GM18502 (cell line): ENCODE data around the gene C5AR2.
"Not testable (repeated sequence)": the region's sequence is repeated elsewhere in the genome, so short reads cannot be mapped to it uniquely, and the experiment has no call there.

ENCODE experiments used
- ATAC-seq: cut with Tn5 transposase; IDR thresholded peaks from one replicate; pipeline ENCODE4 v1.9.1; 2021; ENCODE audit warnings: mild to moderate bottlenecking; ENCODE audit not compliant: unreplicated experiment, poor library complexity

C5AR2 gene

DNA sequence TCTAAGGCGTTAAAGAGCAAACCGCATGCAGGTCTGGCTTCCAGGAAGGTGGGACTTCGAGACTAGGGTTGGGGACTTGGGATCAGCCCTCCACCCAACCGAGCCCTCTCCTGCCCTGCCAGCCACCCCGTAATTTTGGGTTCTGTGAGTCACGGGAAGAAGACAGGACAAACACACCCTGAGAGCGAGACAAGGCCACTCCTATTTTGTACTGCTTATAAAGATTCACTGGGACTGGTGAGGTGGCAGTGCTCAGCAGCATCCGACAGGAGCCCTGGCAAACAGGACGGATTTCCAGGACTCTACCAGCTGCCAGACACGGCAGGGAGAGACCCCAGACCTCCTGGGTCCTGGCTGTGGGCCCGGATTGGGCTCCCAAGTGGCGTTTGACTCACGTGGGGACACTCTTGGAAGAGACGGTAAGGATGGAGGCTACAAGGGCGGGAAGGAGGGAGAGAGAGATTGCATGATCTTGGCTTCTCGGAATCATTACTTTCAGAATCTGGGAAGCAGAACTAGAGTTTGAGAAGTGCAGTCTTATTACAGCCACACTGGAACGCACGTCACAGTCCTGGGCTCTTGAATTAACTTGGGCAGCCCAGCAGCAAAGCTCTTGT, at the start of gene C5AR2:
TSS of gene C5AR2 (plus strand) at position 245 of the 617 bp plus-strand sequence. CDS start 8,625 bp downstream, outside the sequence.
- no peak for ATAC-seq

DNA sequence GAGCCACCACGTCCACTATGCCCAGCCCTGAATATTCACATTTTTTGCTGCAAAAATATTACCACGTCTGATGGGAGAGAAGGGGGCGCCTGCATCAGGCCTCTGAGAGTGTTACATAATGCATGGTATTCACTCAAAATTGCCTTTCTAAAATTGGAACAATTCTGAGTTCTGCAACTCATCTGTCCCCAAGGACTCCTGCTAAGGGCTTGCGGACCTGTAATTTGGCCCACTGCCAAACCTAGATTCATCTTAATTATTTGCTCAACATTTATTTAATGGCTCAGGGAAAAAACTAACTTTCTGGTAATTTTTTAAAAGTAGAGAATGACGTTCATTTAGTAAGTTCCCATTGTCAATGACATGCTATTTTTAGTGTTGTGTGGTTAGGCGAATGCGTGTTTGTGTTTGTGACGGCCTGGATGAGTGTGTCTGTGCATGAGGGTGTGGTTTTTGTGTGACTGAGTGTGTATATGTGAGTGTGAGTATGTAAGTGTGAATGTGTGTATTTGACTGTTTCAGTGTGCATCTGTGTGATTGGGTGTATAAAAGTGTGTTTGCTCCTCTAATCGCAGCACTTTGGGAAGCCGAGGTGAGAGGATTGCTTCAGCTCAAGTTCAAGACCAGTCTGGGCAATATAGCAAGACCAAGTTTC, 48.4 kb upstream of the C5AR2 start:
- no peak for ATAC-seq

DNA sequence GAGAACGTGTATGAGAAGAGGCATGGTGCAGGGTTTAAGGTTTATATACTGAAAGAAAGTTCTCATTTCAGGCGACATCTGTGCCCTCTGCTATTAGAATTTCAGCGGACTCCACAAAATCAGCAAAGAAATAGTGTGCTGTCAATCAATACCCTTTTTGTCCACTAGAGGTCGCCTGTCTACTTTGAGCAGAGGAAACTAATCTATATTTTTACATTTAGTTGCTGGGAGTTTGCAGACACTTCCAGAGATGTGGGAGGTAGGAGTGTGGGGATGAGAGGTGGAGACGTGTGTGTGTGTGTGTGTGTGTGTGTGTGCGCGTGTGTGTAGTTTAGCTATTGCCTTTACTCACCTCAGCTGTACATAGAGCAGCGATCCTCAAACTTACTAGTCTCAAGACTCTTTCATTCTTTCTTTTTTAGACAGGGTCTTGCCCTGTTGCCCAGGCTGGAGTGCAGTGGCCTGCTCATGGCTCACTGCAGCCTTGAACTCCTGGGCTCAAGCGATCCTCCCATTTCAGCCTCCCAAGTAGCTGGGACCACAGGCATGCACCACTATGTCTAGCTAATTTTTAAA, 47.6 kb upstream of the C5AR2 start:
- no peak for ATAC-seq

DNA sequence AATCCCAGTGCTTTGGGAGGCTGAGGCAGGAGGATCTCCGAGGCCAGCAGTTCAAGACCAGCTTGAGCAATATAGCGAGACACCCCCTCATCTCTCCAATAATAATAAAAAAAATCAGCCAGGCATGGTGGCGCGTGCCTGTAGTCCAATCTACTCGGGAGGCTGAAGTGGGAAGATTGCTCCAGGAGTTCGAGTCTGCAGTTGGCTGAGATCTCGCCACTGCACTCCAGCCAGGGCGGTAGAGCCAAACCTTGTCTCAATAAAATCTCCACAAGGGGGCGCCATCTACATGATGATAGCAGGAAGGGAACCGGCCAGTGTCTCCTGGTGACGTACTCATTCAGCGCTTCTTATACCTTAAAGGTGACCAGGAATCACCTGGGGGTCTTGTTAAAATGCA, 35.9 kb upstream of the C5AR2 start:
- no peak for ATAC-seq

DNA sequence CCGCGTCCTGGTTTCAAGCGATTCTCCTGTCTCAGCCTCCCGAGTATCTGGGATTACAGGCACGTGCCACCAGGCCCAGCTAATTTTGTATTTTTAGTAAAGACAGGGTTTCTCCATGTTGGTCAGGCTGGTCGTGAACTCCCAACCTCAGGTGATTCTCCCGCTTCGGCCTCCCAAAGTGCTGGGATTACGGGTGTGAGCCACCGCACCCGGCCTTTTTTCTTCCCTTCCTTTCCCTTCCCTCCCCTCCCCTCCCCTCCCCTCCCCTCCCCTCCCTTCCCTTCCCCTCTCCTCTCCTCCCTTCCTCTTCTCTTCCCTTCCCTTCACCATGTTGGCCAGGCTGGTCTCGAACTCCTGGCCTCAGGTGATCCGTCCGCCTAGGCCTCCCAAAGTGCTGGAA, 31.1 kb upstream of the C5AR2 start:
- ATAC-seq, result not testable (repeated sequence)

DNA sequence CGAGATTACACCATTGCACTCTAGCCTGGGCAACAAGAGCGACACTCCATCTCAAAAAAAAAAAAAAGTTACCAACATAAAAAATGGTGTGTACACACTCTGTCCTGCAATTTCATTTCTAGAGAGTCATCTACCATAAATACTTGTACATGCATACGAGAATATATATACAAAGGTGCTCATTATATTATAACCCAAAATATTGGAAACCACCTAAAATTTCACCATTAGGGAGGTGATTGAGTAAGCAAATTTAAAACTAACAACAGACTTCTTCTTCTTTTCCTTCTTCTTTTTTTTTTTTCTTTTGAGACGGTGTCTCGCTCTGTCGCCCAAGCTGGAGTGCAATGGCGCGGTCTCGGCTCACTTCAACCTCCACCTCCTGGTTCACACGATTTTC, 29.7 kb upstream of the C5AR2 start:
- no peak for ATAC-seq

DNA sequence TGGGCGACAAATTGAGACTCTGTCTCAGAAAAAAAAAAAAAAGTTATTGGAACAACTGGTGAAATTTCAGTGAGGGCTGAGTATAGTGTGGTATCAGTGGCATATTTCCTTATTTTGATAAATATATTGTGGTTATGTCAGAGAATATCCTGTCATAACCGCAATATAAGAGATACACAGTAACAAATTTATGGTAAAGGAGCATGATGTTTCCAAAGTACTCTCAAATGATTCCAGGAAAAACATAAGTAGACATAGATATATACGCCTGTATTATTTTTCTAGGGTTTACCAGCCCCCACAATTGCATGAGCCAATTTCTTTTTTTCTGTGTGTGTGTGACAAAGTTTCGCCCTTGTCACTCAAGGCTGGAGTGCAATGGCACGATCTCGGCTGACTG, 28.0 kb upstream of the C5AR2 start:
- ATAC-seq, result no peak

DNA sequence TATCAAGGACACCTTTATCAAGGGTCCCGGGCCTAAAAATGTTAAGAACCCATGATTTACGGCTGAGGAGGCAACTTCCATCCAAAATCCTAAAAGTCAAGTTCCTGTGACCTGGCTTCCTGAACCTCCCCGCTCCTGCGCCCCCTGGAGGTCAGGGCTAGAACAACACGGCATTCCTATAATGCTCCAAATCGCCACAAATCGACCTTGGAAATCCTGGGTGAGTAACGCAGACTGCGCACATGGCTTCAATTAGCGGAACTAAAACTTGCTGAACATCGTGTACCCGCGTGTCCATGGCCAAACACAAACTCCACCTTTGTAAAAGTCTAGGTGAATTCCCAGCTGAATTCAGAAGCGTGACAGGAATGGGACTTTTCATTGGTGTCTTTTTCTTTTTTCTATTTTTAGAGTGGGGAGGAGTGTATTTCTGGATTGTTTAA, 26.6 kb upstream of the C5AR2 start:
- ATAC-seq, result no peak

DNA sequence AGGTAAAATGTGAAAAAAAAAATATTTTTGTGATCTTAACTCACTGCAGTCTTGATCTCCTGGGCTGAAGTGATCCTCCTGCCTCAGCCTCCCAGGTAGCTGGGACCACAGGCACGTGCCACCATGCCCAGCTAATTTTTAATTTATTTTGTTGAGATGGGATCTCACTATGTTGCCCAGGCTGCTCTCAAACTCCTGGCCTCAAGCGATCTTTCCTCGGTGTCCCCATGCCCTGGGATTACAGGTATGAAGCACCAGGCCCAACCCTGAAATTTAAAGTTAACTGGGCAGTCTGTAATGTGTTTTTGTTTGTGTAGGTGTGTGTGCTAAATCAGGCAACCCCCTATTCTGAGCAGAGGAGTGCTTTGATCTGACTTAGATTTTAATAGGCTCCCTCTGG, 25.7 kb upstream of the C5AR2 start:
- ATAC-seq, result no peak

DNA sequence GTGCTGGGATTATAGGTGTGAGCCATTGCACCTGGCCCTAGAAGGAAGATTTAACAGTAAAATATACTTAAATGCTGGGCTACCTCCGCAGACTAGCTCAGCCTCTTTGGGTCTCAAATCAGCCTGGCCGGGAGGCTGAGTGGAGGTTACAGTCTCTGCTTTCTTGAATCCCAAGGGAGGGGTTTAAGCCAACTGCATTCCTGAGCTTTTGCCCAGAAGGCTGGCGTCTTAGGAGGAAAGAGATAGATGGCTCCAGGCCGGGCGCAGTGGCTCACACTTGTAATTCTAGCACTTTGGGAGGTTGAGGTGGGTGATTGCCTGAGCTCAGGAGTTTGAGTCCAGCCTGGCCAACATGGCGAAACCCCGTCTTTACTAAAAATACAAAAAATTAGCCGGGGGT, 22.9 kb upstream of the C5AR2 start:
- ATAC-seq, result no peak

DNA sequence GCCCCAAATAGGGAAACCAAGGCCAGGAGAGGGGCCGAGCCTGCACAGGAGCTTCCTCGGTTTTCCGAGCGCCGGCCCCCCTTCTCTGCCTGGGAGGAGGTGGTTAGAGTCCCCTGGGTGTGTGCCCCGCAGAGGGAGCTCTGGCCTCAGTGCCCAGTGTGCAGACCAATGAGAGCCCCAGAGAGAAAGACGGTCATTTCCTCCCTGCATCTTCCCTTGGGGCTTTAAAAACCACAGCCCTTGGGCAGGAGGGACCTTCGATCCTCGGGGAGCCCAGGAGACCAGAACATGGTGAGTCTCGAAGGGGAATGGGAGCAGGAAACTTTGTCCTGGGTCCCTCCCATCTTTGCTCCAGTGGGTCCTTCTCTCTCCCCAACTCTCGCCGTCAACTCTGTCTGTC, 22.4 kb upstream of the C5AR2 start, which contains the start of gene C5AR1:
TSS of gene C5AR1 (plus strand) at position 254 of the 400 bp plus-strand sequence. CDS start at position 289, 35 bp downstream.
- ATAC-seq, result no peak

DNA sequence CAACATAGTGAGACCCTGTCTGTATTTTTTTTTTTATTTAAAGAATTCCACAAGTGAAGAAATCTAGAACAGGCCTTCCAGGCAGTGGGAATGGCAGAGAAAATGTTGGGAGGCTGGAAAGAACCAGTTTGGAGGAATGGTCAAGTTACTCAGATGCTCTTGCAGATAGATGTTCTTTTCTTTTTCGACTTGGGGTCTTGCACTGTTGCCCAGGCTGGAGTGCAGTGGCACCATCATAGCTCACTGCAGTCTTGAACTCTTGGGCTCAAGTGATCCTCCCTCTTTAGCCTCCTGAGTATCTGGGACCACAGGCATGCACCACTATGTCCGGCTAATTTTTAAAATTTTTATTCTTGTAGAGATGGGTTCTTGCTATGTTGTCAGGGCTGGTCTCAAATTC, 21.7 kb upstream of the C5AR2 start:
- ATAC-seq, result no peak

DNA sequence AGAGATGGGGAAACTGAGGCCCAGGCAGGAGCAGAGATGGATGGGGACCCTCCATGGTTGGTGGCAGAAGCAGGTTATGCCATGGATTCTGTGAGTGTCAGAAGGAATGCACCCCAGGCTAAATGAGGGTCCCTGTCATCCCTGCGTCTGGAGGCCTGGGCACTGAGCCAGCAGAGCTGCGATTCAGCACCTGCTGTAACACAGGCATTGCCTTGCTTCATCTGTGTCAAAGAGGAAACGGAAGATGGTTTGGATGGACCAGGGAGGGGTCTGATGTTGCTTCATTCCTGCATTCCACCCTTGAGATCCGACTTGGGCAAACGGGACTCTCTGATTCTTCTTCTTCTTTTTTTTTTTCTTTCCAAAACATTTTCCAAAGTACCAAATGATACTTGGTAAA, 21.2 kb upstream of the C5AR2 start:
- ATAC-seq, result no peak

DNA sequence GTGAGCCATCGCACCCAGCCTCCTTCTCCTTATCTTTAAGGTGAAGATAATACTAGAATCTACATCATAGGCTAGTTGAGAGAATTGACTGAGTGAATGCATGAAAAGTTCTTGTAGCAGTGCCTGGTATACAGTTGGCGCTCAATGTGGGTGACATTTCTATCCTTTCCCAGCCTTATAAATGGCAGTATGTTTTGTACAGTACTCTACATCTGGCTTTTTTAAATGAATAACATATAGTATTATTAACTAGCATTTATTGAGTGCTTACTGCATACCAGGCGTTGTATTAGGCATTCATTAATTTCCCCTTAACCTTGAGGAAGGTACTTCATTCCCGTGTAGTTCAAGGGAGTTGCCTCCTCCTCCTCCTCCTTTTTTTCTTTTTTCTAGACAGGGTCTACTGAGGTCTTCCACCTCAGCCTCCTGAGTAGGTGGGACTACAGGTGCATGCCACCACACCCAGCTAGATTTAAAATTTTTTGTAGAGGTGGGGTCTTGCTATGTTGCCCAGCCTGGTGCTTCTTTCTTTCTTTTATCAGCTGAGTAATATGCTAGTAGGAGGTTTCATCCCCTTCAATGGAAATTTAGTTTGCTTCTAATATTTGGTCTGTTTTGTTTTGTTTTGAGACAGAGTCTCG, 19.5 kb upstream of the C5AR2 start:
- no peak for ATAC-seq

DNA sequence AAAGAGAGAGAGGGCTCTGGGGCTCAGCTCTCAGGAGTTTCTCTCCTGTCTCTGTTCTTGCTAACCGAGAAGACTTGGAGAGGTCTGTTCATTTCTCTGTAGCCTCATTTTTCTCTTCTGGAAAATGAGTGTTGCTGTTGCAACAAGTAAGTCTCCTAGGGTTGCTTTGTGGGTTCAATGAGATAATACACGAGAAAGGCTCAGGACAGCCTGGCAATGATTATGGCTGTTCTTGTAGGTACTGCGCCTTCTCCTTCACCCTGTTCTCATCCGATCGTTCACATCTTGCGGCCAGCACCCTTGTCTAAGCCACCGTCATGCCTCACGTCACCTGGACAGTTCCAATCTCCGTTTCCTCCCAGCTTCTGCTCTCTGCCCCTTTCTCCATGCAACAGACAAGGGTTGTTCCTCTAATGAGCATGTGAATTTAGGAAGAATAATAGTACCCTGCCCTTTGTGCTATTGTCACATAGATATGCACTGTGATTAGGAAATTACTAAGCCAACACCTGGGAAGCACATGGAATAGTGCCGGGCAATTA, 18.1 kb upstream of the C5AR2 start:
- no peak for ATAC-seq

DNA sequence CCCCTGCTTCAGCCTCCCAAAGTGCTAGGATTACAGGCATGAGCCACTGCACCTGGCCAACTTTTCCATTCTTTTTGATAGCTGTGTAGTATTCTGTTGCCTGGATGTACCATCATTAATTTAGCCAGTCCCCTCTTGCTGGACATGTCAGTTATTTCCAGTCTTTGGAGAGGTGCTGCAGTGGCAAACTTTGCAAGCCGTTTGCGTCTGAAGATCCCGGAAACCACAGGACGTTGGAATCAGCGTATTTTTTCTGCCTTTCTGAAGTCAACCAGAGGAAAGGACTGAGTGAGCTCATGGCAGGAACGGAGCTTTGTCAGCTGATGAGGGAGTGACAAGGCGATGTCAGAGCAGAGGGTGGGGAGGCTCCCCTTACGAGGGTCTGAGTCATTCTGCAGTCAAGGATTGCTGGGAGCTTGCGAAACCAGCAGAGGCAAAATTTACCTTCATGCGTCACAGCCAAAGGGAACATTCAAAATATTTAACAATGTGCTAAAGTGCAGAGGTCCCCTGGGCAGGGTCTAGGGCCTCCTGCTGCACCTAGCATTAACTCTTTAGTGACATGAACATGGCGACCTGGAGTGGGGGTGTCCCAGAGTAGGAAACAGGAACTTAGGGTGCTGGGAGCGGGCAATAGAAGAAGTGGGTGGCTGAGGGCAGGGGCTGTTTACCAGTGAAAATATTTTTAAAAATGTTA, 16.7 kb upstream of the C5AR2 start:
- ATAC-seq, result no peak

DNA sequence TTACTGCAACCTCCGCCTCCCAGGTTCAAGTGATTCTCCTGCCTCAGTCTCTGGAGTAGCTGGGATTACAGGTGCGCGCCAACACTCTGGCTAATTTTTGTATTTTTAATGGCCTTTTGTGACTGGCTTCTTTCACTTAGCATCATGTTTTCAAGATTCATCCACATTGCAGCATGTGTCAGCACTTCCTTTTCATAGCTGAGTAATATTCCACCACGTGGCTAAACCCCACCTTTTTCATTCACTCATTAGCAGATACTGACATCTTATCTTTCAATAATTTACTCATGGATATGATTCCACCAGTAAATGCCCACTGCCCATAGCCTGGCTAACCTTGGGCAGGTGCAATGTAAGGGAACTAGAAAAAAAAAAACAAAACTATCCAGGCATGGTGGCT, 15.5 kb upstream of the C5AR2 start:
- ATAC-seq, result no peak

DNA sequence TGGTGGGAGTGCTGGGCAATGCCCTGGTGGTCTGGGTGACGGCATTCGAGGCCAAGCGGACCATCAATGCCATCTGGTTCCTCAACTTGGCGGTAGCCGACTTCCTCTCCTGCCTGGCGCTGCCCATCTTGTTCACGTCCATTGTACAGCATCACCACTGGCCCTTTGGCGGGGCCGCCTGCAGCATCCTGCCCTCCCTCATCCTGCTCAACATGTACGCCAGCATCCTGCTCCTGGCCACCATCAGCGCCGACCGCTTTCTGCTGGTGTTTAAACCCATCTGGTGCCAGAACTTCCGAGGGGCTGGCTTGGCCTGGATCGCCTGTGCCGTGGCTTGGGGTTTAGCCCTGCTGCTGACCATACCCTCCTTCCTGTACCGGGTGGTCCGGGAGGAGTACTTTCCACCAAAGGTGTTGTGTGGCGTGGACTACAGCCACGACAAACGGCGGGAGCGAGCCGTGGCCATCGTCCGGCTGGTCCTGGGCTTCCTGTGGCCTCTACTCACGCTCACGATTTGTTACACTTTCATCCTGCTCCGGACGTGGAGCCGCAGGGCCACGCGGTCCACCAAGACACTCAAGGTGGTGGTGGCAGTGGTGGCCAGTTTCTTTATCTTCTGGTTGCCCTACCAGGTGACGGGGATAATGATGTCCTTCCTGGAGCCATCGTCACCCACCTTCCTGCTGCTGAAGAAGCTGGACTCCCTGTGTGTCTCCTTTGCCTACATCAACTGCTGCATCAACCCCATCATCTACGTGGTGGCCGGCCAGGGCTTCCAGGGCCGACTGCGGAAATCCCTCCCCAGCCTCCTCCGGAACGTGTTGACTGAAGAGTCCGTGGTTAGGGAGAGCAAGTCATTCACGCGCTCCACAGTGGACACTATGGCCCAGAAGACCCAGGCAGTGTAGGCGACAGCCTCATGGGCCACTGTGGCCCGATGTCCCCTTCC, 11.8 kb upstream of the C5AR2 start:
- no peak for ATAC-seq

DNA sequence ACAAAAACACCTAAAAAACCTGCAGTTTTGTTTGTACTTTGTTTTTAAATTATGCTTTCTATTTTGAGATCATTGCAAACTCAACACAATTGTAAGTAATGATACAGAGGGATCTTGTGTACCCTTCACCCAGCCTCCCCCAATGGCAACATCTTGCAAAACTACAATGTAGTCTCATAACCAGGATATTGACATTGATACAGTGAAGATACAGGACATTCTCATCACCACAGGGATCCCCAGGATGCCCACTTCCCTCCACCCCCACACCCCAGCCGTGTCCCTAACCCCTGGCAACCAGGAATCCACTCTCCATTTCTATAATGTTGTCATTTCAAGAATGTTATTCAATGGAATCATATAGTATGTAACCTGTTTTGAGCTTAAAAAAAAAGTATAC, 10.3 kb upstream of the C5AR2 start:
- ATAC-seq, result no peak
